ENCODE measurements around the gene UBE2M.

GRCh38 chr19:58514564-58515022 is 43.8 kb downstream of the UBE2M start:
- TF ChIP-seq EZH2 (IDR thresholded peaks at IDR 0.05; ENCODE audit: low read length) = no peak
- TF ChIP-seq CTCF (optimal IDR thresholded peaks at IDR 0.05 in 1 of 3, IDR thresholded peaks at IDR 0.05 in 1 of 3, conservative IDR thresholded peaks at IDR 0.05 in 1 of 3; ENCODE audit: extremely low read depth in 1 of 3, insufficient read depth in 2 of 3, low read length in 3 of 3) = no peak

All from keratinocyte (primary cell).